NCI-H187 (cell line): Measurements from ENCODE around the gene CDK10.

ENCODE experiments used
- DNase-seq, 2 experiments: peaks; one replicate each; lab custom pipeline; 2025; lab: John Stamatoyannopoulos, UW

Gene CDK10

GRCh38 chr16:89736554-89736953, 50.1 kb downstream of the CDK10 start:
- DNase-seq: no peak

GRCh38 chr16:89737341-89738071, 51.0 kb downstream of the CDK10 start:
- DNase-seq: no peak

GRCh38 chr16:89738072-89738377, 51.5 kb downstream of the CDK10 start:
- DNase-seq: no peak

GRCh38 chr16:89738538-89739317, 52.2 kb downstream of the CDK10 start:
- DNase-seq: no peak

GRCh38 chr16:89739383-89739782, 52.9 kb downstream of the CDK10 start:
- DNase-seq: no peak

GRCh38 chr16:89741342-89742014, 55.0 kb downstream of the CDK10 start:
- no peak for DNase-seq

GRCh38 chr16:89742948-89743347, 56.5 kb downstream of the CDK10 start:
- DNase-seq: no peak

- DNase-seq: no peak
Observed at GRCh38 chr16:89744813-89745212, 58.3 kb downstream of the CDK10 start.
